Stimulated activated CD4-positive, alpha-beta T cell treated with anti-CD3 and anti-CD28 coated beads, TNF-alpha, amount 100 ng/mL, for 1 hour (primary cell): Measurements from ENCODE around the gene PLCD1.
"Not testable (repeated sequence)": the region's sequence is repeated elsewhere in the genome, so short reads cannot be mapped to it uniquely, and the experiment has no call there.

Experiments used
- DNase-seq, 3 donors: peaks; one replicate each; pipeline ENCODE4 v3.0.0-alpha.2; 2020; ENCODE audit warnings: low read depth in 3 of 3, low spot score in 1 of 3

Gene PLCD1

DNA sequence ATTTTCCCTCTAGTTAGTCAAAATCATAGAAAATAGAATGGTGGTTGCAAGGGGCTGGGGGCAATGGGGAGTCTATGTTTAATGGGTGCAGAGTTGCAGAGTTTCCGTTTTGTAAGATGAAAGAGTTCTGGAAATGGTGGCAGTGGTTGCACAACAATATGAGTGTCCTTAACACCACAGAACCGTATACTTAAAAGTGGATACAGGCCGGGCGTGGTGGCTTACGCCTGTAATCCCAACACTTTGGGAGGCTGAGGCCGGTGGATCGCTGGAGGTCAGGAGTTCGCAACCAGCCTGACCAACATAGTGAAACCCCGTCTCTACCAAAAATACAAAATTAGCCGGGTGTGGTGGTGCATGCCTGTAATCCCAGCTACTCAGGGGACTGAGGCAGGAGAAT is 41.1 kb downstream of the PLCD1 start:
- not testable (repeated sequence) for DNase-seq

DNA sequence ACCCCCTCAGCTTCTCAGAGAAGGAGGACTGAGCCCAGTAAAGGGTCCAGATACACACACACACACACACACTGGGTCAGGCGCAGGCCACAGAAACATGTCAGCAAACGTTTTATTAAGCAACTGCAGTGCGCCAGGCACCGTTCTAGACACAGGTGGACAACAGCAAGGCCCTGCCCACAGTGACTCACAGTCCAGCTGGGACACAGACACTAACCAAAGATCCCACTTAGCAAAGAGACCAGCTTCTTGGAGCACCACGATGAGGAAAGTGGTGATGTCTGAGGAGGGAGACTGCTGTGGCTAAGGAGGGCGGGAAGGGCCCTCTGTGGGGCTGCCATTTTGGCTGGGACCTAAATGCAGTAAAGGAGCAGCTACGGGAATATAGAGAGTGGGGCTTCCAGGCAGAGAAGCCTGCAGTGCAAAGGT is 41.7 kb downstream of the PLCD1 start:
- DNase-seq = no peak

DNA sequence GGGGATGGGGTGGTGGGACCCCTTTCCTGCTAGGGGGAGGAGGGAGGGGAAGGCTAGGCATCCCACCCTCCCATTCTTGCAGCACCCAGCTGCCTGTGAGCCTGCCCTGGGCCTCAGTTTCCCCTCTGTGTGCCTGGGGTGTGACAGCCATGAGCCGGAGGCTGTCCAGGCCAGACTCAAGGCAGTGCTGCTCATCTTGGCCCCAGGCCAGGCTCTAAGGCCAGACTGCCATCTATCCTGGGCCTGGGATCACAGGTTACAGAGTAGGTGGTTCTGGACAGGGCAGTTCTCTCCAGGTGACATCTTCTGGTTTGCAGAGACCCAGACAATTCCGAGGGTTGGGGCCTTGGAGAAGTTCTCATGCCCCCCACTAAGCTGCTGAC is 42.1 kb downstream of the PLCD1 start:
- DNase-seq = no peak

DNA sequence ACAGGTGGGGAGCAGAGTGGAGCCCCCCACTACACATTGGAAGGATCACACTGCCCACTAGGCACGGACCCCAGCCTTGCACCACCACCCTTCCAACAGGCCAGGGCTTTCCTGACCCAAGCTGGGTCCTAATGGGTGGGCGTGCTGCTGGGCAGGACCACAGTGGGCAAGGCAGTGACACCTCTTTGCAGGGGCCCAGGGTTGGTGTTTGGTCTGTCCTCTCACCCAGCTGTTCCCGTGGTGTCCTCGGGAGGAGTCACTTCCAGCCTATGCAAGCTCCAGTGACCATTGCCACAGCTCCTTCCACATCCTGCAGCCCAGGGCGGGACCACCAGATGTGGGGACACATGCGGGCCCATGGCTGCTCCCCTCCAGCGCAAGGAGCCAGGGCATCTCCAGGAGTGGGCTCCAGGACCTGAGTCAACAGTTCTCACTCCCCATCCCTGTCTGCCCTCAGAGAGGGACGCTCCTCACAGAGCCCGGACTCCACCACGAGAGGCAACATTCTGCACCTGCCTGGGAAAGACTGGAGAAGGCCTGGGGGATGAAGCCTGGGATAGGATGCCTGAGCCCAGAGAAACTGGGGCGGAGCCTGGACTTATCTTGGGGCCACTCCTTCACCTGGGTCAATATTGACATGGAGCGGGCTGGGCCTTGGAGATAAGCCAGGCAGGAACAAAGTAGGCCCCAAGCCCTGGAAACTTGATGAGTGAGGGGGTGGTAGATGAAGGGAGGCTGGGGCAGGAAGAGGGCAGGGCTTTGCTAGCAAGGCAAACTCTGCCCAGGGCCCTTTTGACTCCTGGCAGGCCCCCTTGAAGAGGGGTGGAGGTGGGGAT is 42.7 kb downstream of the PLCD1 start:
- no peak for DNase-seq

DNA sequence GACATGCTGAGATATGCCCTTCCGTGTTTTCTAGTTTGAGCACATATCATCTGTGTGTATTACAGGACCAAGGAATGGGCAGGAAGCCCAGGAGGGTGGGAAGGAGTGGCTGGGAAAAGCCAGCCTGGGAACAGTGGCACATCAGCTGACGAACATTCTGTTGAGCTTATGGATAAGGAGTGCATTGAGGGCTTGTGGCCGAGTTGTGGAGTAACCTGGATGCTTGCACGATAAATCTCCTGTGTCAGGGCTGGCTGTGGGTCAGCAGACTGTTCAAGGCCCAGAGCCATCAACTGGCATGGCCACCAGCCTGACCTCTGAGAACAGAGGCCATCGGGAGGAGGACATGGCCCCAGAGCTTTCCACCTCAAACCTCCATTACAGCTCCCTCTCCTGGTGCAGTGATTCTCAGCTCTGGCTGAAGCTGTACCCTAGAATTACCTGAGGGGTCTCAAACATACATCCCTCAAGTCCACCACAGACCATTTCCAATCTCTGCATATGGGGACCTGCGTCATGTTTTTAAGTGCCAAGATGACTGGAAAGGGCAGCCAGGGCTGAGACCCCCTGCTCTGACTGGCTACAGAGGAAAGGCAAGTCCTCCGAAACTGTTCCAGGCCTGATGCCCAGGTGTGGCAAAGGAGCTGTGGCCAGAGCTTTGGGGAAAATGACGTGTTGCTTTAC is 43.7 kb downstream of the PLCD1 start:
- DNase-seq = no peak

DNA sequence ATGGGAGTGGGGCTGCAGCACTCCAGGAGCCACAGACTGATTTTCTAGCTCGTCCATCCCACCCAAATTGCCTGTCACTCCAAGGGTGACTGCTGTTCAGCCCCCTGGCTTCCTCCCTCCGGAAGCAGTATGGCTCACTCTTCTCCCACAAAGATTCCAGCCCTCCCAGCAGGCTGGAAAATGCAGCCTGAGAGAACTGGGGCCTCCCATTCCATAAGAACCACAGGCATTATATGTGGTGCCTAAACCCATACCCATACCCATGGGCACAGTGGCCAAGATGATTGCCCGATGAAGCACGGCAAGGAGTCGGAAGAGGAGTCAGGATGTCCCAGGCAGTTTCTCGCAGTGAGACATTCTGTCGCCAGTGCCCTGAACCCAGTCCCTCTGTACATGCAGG is 44.8 kb downstream of the PLCD1 start:
- DNase-seq = no peak

DNA sequence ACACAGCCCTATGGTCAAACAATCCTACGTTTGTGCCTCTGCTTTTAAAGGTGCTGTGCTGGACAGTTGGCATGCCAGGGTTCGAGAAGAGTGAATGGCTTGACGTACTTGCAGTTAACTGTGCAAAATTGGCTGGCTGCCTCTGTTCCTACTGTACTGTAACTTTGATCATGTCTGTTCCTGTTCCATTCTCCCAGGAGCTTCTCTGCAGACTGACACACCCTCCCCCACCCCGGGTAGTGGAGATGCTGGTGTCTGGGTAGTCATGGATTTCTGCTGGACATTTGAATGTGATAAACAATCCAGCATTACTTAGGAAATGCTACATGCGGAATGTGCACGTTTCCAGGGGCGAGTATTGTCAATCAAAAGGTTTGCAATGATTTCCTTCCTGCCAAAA is 45.4 kb downstream of the PLCD1 start:
- no peak for DNase-seq

DNA sequence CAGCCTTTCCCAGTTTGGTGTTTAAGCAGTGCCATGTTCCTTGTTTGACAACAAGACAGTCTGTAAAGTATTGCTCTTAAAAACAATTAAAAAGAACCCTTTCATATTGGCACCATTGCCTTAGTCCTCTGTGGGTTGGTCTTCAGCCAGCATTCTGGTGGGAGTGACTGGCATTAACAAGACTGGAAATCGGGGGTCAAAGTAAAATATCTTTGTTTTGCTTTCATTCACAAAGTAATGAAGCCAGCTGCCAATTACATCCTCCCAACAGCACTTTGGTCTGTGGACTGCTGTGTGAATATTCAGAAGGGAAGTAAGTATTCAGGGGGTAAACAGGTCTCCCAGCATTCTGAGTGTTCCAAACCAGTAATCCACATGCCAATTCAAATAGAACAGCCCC is 47.1 kb downstream of the PLCD1 start:
- no peak for DNase-seq

DNA sequence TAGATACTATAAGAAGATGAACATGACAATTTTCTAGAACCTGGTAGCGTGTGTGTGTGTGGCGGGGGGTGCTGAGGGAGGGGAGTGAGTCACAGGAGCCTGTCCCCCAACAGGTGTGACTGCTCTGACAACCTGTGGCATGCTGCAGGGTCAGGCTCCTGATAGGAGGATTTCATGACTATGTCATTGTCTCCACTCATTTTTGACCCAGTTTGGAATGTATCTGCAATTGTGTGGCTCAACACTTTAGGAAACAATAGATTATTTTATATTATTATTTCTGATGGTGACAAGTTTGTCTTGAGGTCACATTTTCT is 48.1 kb downstream of the PLCD1 start:
- no peak for DNase-seq

DNA sequence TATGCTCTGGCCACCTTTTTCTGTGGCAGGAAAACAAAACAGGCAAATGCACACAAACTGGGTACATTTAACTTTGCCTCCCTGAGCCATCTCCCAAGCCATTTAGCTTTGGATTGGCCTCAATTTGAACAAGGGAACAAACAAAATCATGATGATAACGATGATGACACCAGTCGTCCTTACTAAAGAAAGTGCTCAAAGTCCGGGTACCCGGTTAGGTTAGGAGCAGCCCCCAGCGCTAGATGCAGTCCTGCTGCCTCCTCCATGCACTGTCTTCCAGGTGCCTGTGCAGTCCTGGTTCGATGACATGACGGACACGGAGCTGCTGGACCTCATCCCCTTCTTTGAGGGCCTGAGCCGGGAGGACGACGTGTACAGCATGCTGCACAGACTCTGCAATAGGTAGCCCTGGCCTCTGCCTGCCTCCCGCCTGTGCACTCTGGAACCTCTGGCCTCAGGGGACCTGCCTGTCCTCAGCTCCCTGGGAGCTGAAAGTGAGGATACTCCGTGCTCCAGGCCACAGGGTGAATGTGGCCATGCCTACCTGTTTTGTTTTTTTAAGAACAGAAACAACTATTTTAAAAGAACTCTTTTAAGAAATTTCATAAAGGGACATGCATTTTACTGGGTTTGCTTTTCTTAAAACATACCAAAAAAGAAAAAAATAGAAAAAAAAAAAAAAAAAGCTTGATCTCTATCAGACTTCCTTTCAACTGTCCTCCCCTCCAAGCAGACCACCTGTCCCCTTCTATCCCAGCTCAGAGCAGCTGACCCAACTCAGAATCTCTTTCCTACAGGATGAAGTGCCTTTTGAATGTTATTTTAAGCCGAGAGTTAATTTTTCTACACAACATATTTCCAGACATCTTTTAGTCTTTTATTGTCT is 48.7 kb downstream of the PLCD1 start:
- no peak for DNase-seq

DNA sequence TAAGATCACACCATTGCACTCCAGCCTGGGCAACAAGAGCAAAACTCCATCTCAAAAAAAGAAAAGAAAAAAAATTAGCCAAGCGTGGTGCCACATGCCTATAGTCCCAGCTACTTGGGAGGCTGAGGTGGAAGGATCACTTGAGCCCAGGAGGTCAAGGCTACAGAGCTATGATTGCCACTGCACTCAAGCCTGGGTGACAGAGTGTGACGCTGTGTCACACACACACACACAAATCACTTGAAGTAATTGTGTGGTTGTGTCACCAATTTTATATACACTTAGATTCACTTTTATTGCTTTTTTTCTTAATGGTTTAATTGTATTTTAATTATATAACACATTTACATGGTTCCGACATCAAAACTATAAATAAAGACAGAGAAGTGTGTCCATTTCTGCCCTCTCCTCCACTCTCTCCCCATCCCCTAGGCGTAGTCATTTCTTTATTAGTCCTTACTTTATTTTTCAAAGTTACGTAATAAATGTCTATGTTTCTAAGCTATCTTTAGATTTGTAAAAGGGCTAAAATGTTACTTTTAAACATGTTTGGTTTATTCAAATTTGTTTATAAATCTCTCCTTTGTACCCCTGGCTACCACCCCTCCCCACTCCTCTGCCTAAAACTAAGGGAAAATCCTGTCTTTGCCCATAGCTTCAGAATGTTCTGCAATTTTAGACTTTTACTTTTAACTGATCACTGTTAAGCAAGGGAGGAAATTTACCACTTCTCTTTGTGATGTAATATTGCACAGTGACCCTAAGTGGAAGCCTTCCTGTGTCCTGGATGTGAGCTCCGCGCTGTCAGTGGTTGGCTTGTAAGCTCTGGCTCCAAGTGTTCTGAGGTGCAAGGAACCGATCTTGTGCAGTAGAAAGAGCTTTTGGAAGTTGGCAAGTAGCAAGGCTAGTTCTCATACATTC is 49.6 kb downstream of the PLCD1 start:
- no peak for DNase-seq

DNA sequence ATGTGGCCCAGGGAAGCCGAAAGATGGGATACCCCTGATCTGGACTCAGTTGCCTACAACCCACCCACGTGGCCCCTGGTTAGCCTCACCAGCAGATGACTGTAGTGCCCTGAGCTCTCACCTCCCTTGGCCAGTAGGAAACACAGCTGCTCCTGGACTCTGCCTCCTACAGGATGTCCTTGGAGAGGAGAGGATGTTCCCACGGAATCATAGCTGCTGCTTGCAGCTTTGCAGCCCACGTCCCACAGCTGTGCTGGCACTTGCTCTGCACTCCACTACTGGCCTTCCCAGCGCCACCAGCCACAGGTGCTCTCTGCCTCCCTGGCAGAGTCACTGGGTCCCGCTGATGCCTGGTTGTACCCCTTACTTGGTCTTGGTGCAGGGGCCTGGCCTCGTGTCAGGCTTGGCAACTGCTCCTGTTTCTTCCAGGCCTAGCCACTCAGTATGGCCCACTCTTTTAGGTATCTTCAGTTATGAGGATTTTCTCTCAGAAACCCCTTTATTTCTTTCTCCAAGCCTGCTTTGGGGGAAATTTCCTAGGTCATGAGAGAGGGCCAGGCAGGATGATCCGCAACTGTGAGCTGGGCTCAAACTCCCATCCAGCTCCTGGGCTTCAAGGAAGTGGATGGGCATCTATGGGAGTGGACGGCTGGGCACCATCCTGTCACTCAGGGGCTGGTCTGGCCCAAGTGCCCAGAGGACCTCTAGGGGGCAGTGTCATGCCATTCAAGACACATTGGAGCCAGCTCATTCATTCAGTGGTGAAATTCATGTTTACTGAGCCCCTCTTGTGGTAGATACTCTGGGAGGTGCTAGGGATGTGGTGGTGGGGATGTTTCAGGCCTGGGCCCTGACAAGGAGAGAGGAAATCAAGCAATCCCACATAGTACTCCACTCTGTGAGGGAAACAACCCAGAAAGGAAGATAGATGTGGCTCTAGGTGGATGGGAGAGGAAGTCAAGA is 55.0 kb downstream of the PLCD1 start:
- peak in 2 of 3 donors; percentile 44 to 46 for DNase-seq

DNA sequence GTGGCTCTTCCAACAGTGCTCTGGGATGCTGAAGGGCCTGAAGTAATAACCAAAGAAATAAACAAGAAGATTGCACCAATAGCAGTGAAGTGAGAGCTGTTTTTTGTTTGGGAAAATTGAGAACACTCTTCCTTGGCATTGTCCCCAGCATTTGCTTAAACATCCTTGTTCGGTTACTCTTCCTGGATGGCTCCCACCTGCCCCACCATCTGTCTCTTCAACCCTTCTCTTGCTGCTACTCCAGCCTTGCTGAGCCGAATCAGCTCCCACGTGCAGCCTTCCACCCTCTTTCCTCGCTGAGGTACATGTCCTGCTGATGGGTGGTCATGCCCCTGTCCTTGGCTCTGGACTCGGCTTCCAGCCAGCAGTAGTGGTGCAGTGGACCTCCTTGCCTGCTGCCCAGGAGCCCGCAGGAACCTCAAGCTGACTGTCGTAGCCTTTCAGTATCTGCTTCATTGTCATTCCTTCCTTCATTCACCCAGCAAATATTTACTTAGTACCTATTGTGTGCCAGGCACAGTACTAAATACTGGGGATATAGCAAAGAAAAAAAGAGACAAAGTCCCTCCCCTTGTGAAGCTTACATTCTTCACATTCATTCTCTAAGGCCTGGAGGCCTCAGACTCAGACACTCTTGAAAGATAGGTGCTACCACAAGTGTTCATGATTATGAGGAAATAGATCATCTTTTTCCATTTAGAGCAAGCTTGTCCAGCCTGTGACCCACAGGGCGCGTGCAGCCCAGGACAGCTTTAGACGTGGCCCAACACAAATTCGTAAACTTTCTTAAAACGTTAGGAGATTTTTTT is 56.0 kb downstream of the PLCD1 start:
- DNase-seq = no peak

DNA sequence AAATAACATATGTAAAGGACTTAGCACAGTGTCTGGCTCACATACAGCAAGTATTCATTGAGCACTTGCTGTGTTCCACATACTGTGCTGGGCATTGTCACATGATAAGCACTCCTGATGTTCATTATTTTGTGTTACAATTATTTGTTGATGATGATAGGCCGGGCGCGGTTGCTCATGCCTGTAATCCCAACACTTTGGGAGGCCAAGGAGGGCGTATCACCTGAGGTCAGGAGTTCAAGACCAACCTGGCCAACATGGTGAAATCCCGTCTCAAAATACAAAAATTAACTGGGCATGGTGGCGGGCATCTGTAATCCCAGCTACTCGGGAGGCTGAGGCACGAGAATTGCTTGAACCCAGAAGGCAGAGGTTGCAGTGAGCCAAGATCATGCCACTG is 57.4 kb downstream of the PLCD1 start:
- DNase-seq = not testable (repeated sequence)

DNA sequence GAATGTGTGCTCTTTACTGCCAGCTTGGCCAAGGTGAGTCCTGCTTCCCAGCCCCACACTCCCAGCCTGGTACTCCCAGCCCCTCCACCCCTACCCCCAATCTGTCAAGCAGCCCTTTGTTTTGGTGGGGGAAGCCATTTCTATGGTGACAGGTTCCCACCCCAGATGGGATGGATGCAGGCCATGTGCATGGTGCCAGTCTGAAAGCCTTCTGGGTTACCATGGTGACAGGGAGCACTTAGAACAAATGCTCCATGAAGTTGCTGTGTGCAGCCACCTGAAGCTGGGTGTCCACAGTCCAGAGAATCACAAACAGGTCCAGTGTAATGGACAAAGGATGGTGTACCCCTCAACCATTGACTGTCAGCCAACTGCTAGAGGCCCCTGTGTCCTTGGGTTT is 58.0 kb downstream of the PLCD1 start:
- DNase-seq = no peak

DNA sequence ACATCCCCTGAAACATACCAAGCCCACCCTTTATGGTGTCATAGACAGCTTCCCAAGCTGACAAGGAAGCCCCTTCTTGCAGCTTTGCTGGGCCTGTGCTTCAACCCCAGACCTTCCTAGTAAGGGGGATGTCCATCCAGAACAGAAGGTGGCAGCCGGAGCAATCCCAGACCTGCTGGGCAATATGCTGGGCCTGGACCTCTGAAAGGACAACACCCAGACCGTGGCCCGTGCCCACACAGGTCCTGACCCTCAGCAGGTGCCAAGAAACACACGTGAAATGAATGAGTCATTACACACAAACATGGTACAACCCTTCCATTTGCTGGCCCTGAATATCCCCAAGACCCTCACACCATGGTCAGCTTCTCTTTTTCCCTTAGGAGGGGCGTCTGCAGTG is 58.6 kb downstream of the PLCD1 start:
- no peak for DNase-seq

DNA sequence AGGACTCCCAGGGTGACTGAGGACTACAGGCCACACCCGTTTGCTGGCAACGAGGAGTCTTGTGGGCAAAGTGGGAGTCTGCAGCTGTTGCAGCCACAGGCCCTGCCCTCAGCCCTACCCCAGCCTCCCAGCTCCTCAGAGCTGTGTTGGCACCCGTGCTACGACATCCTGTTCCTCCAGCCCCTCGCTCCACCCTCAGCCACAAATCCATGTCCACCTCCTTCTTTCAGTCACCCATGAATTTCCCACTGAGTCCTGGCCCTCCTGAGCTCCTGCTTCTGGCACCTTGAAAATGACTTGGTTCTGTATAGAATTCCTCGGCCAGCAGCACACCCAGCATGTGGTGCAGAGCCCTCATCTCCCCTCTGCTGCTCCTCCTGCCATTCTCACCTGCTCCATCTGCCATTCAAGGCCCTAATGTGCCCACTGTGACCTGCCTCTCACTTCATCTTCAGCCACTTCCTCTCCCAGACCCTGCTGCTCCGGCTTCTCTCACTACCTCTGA is 59.8 kb downstream of the PLCD1 start:
- no peak for DNase-seq

DNA sequence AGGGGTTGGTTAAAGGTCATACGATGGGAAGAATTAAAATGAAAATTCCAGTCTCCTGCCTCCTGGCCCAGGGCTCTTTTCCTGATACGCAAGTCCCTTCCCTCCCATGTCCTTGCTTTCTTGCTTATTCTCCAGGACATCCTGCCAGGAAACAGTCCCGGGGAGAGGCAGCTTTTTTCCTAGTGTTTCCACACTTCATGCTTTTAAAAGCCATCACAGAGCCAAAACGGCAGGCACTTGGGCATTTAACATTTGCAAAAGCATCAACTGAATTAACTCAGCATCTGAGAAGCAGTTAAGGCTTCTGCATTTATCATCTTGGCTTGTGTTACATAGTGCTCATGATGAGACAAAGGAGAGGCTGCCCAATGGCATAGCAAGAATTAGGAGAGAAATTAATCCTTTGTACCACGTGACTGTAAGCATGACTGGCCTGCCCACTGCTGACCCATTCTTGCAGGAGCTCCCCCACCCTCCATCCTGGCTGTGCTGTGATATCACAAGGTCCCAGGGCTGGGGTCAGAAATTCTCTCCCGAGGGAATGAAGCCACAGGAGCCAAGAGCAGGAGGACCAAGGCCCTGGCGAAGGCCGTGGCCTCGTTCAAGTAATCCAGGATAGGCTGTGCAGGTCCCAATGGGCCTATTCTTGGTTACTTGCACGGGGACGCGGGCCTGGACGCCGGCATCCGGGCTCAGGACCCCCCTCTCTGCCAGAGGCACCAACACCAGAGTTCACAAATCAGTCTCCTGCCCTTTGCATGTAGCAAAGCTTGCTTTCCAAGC is 60.4 kb downstream of the PLCD1 start:
- no peak for DNase-seq
